Measurements from ENCODE around the gene ELL3.
"Not testable (repeated sequence)": the region's sequence is repeated elsewhere in the genome, so short reads cannot be mapped to it uniquely, and the experiment has no call there.

The ELL3 gene

DNA sequence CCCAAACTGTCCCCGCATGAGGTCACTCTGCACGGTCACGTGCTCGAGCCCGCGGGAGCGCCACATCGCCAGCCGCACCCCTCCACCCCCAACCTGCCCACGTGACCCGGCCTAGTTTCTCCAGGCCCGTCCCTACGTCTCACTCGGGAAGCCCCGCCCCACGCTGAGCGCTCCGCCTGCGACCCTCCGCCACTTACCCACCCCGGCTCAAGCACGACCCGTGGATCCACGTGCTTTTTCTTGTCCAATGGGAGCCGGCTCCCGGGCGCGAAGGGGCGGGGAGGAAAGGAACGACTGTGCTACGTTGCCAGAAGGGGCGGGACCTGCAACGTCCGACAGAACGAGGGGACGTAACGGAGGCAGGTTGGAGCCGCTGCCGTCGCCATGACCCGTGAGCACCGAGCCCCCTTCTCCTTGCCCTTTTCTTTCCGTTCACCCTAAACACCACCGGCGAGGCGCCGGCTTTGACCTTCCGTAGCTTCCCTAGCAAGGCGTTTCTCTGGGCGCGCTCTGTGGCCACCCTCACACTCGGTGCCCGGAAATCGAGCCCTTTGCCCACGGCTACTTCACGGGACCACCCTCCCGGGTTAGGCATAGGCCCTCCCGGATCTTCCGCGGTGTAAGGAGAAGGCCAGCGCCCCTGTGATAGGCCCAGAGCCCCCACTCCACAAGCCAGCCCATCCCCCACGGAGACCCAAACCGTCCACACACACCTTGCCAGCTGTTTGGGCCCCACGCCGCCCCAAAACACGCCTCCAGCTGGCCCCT, 15.4 kb upstream of the ELL3 start, which contains the start of gene SERF2:
SERF2 (plus strand) TSS at position 328 of the 768 bp plus-strand sequence; CDS start at position 385, 57 bp downstream.
- peak; percentile 90 for DNase-seq

DNA sequence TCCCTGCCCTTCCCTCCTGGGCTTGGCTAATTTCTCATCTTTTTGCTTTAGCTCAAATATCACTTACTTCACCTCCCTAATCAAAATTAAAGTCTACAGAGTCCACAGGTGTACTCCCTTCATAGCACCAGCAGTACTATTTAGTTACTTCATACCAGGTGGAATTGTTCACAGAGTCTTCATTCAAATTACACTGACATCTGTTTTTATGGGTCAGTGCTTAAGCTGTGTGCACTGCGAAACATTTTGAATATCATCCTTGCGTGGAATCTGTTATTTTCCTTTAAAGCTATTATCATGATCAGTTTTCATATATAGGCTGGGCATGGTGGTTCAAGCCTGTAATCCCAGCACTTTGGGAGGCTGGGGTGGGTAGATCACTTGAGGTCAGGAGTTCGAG, 12.6 kb upstream of the ELL3 start:
- no peak for DNase-seq

DNA sequence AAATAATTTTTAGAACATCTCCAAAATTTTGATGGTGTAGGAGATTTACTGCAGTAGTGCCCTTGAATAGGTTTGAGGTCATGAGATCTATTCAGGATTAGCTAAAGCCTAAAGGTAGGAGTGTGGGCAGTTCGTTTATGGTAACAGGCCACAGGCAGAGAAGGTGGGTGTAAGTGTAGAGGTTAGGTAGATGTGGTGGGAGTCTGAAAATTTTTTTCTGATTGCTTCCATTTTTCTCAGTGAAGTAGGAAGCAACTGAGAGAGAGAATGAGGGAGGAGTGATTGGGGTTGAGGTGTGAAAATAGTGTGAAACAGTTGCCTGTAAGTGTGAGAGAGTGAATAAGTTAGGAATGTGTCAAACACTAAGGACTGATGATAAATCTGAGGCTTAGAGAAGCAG, 2.2 kb upstream of the ELL3 start:
- DNase-seq = no peak

DNA sequence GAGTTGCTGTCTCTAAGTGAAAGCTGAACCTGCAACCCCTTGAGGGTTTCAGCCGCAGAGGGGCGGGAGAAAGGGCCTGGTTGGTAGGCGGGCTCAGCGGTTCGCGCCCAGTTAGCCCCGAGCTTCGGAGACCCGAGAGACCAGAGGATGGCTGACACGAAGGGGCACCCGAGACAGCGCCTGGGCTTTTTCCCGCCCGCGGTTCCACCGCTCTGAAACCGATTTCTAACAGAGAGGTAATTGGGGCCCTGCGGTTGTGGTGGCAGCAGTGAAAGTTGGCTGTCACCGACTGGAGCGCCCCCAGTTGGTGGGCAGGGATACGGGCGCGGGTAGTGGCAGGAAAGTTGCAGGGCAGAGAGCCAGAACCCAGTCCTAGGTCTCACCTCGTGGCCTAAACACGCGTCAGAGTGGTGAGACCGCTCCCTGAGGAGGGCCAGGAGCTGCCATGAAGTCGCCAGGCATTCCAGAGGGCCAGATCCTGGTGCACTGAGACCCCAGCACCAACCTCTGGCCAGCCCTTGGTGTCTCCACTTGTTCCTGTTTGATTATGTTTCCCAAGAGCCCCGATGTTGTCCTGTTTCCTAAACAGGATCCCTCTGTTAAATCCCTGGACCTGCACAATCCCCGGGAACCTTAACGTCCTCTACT, 625 bp upstream of the ELL3 start:
- DNase-seq = peak; percentile 57

DNA sequence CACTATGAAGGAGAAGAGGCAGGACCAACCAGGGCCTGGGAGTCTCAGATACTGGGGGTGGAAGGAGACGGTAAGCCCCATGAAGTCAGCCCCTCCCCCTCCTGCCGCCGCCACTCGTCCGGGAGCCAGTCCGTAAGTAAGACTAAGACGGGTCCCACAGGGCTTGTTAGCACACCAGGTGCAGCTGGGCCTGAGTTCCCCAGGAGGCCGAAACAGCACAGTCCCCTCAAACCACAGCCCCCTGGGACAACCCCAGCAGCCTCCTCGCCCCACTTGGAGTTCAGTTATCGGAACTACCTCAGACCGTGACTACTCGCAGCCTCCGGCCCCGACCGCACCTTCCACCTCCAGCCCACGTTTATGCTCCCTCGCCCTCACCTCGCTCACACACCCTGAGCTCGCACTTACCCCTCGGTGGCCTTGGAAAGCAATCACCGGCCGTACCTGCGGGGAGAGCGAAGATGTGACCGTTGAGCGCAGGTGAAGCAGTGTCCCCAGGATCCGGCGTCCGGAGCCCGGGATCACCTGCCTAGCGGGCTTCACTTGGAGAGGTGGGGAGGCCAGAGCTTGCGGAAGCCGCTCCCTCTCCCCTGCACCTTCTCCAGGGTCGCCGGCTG, 557 bp downstream of the ELL3 start:
- no peak for DNase-seq

DNA sequence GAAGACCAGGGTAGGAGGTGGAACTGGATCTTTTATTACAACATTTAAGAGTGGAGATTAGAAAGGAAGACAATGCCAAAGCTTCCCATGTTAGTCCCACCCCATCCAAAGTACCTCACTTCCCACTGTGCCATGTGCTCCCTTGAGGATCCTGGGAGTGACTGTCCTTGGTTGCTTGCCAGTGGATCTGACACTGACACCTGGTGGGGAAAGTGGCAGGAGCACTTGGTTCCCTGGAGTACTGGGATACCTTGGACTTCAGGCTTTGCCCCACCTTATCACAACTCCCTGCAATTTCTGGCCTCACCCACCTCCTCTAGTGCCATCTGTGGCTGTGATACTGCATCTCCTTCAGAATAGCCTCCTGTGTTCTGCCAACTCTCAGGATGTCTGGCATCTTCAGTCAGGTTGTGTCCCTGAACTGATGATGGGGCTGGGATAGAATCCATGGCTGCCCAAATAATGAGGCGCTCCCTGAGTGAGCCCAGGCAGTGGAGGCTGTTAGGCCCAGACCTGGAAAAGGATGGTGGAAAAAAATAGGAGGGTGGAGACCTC, 1.3 kb downstream of the ELL3 start:
- peak; percentile 52 for DNase-seq

DNA sequence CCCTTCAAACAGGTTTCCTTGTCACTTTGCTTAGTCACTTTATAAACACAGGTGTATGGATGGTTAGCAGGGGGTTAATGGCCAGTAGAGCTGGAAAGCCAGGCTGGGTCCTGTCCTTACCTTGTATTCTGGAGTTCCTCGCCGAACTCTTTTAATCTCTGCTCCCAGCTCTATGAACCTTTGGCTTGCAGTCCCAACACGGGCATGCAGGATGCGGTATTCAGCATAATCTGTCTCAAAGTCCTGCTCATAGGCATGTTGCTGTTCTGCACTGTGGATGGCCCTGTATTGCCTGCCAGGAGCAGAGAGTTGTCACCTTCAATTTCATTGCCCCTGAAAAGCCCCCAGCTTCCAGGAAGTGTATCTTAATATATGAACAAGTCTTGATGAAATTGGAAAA, 2.7 kb downstream of the ELL3 start:
- no peak for DNase-seq

DNA sequence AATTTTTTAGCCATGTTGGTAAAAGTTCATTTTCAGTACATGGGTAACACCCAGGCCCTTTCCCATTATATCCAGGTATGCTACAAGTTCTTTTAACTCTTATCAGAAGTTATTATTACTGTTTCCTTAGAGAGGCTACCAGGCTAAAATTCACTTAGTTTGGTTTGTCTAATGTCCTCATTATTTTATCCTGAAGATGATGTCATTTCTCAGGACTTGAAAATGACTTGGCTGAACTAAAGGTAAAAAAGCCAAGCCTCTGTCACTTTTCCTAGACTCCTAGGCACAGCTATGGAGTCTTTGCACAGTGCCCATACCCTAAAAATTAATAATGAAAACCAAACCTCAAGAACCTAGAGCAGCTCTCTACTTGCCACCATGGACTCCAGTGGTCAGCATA, 4.1 kb downstream of the ELL3 start:
- DNase-seq = no peak

DNA sequence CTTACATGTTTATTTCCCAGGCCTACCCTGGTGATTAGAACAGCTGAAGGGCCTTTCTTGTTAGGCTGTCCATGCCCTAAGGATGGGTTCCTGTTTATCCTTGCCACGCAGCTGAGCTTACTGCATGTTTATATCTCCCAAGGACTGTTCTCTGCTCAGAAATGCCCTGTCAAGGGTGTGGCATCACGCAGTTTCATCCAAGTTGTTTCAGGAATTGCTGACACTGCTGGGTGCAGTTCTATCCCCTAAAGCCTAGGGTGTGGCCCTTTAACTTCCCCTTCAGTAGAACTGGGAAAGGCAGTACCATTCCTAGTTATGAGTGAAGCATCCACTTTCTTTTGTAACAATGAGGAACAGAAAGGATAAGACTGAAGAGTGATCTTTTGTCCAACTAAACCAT, 5.0 kb downstream of the ELL3 start:
- no peak for DNase-seq

DNA sequence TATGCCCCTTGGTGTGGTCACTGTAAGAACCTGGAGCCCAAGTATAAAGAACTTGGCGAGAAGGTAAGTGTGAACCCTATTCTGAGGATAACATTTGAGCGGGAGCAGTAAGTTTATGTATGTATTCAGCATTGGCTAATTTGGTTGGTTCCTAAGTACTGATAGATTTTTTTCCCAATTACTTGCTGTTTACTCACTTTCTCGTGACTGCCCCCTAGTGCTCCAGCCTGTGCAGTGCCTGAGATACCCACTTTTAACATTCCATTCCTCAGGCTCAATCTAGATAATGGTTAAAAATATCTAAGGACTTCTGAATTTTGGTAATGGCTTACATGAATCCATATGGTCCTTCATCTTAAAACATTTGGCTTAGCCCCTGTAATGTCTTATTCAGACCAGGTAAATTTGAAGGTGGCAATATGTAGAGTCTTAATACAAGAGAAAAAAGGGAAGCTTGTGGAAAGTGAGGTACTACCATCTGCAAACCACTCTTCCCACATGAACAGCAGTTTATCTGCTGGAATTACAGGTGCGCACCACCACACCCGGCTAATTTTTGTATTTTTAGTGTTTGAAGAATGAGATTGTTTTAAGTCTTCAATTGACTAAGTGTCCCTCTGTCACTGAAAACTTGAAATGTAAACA, 7.1 kb downstream of the ELL3 start:
- DNase-seq = no peak

DNA sequence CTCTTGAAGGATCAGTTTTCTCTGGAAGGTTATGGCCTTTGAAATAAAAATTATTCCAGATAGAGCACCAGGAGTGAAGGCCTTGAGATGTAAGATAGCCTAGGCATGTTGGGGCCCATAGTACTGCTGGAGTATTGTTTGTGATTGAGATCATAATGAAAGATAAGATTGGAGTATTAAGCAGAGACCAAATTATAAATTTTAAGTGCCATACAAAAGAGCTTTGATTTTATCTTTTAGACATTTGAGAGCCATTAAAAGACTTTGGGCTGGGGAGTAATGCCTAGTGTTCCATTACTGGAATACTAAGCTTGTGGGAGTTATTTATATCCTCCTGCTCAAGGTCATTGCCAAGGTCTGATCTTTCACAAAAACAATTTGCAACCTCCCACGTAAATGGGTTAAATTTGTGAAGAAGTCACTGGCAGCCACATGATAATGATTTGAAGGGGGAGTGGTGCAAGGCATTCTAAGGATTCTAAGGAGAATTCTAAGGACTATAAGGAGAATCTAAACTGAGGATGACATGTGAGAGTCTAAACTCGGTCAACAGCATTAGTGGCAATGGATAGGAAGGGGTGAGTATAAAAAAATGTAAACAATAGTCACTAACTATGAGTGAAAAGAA, 12.8 kb downstream of the ELL3 start:
- DNase-seq = no peak

DNA sequence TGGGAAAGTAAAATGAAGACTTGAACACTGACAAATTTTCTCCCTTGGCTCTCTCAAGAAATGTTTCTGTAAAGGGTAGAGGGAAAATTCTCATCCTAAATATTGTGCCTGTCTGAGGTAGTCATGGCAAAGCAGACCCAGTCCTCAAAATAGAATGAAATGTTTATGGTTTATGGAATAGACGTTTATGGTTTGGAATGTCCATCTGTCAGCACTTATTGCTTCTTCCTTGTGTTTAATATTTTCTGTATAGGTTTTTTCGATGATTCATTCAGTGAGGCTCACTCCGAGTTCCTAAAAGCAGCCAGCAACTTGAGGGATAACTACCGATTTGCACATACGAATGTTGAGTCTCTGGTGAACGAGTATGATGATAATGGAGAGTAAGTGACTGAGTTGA, 13.9 kb downstream of the ELL3 start:
- no peak for DNase-seq

DNA sequence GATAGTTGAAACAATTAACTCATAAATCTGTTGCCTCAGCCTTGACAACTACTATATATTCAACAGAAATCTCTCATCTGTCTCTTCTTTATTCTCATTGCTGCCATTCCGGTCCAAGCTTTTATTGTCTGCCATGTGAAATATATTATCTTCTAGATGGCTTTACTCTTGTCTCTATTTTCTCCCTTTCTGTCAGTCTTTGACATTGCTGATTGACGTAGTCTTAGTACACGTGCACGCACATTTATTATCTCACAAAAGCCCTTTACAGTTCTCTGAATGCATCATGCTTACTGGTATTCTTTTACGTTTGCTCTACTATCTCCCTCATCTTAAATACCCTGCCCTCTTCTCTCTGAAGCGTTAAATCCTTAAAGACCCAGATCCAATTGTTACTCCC, 24.9 kb downstream of the ELL3 start:
- DNase-seq = no peak

DNA sequence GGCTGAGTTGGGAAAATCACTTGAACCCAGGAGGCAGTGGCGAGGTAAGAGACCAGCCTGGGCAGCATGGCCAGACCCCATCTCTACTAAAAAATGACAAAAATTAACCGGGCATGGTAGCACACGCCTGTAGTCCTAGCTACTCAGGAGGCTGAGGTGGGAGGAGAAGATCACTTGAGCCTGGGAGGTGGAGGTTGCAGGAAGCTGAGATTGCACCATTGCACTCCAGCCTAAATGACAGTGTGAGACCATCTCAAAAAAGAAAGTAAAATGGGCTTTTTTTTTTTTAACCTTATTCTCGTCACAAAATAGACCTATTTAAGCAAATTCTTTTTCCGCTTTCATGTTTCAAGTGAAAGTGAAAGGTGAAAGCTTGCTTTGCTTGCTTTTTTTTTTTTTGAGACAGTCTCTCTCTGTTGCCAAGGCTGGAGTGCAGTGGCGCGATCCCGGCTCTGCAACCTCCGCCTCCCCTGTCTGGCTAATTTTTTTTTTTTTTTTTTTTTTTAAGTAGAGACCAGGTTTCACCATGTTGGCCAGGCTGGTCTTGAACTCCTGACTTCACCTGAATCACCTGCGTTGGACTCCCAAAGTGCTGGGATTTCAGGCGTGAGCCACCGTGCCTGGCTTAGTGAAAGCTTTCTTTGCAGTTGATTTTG, 26.9 kb downstream of the ELL3 start:
- no peak for DNase-seq

DNA sequence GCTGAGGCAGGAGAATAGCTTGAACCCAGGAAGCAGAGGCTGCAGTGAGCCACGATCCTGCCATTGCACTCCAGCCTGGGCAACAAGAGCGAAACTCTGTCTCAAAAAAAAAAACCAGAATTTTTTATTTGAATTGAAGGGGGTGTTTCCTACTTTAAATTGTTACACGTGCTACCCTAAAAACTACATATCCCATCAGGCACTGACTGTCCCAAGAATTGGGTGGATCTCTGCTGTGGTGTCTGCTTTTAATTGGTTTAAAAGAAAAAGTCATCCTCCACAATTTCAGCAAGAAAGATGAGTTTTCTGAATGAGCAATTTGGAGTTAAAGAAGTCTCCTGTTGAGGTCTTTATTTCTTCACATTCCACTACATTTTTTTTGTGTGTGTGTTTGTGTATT, 28.4 kb downstream of the ELL3 start:
- no peak for DNase-seq

DNA sequence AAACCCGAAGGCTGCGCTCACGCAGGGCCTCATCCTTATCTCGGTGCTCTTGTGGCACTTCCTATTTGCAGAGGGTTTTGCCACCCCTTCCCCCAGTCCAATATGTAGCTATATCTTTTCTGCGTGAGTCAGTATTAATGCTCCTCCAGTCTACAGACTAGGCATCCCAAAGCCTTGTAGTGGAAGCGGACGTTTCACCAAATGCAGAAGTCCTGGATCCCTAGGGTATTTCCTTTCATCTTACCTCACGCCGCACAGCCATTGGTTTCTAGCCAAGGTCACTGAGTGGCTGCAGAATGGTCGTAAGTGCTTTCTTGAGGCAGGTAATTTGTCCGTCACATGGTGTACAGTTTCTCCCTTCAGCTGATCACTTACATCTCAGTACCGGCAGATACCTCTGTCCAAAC, 29.9 kb downstream of the ELL3 start:
- not testable (repeated sequence) for DNase-seq

DNA sequence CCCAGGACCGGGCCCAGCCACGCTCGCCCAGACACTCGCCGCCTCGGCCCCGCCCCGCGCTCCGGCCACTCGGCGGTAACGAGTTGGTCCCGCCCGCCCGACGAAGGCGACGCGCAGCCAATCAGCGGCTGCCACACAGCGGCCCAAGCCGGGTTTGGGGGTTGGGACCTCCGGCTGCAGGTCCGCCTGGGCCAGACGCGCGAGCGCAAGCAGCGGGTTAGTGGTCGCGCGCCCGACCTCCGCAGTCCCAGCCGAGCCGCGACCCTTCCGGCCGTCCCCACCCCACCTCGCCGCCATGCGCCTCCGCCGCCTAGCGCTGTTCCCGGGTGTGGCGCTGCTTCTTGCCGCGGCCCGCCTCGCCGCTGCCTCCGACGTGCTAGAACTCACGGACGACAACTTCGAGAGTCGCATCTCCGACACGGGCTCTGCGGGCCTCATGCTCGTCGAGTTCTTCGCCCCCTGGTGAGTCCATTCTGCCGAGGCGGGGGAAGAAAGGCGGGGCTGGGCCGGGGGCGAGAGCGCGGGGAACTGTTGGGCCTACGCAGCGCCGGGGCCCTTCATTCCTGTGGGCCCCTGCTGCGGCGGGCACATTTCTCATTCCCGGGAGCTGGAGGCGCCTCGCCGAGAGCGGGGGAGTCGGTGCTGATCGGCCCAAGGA, 30.4 kb downstream of the ELL3 start, which contains the start of gene PDIA3:
PDIA3 (plus strand) TSS at position 194 of the 658 bp plus-strand sequence; CDS start at position 296, 102 bp downstream.
- peak; percentile 57 for DNase-seq

DNA sequence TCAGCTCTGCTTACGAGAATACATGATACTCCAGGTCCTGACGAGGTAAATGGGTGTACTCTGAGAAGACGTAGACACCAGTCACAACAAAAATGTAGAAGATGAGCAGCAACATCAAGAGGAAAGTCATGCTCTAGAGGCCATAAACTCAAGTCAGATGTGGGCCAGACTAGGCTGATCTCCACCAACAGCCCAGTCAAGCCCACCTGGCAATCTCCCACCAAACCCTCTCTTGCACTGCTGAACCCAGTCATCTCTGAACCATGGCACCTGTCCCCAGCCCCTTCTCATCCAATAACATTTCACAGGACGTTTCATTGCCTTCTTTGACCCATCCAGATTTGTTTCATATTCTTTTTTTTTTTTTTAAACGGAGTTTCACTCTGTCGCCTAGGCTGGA, 41.4 kb downstream of the ELL3 start:
- DNase-seq = no peak

DNA sequence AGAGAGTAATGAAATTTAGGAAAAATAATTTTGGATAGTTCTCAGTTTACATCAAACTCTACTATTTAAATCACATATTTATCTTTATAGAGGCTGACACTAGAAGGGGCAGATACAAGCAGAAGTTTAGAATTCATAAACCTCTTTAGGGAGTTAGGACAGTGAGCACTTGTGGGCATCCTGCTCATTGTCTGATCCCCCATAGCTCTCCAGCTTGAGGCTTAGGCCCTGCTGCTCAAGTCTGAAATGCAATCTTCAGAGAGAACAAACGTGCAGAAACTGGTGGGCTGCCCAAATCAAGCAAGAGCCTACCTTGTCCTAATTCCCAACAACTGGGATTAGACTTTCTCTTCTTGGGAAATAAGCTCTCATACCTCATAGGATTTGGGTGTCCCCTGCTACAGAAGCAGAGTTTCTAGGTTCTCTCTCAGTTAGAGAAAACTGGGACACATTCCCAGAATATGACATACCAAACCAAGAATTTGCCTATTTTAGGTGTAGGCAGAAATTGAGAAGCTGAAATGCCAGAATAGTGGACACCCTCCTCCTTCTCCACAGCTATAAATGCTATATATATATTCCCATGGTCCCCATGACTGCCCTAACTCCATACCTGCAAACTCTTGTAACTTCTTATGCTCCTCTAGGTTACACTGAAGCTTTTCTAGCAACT, 48.6 kb downstream of the ELL3 start:
- DNase-seq = not testable (repeated sequence)

DNA sequence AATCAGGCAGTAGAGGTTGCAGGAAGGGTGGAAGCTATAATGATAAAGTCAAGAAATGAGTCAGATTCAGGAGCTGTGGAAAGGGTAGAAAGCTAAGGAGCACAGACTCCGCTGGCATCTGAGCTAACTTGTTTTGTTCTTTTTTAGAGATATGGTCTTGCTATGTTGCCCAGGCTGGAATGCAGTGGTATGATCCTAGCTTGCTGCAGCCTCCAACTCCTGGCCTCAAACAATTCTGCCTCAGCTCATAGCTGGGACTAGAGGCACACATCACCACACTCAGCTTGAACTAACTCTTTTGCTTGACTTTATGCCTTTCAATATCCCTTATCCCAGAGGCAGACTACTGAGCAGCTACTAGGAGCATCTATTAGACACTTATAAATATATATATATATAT, 50.5 kb downstream of the ELL3 start:
- not testable (repeated sequence) for DNase-seq

DNA sequence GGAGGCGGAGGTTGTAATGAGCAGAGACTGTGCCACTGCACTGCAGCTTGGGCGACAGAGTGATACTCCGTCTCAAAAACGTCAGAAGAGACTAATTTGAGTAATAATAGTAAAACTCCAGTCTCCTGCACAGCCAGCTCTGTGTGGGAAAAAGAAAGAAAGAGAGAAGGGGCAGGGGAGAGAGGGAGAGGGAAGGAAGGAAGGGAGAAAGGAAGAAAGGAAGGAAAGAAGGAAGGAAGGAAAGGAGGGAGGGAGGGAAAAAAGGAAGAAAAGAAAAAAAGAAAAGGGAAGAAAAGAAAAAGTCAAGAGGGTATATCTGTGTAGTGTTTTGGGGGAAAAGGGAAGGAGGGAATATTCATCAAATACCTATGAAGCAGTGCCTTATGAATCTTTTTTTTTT, 53.6 kb downstream of the ELL3 start:
- DNase-seq = no peak

All from NCI-H510A (cell line).